H1 (cell line): ENCODE results near the gene ARHGAP6. TPM values are rescaled to one million over a fixed set of nuclear protein-coding genes. Genes with fewer than 3 reads are reported as not detected.

ENCODE experiments used
- CTCF ChIA-PET: fragments of 300-600 bp; sonication (Branson Sonifier 250); formaldehyde crosslinking; loops from one replicate; lab custom pipeline; 2021; ENCODE audit not compliant: partially characterized antibody; lab: Charles Lee
- POLR2A ChIA-PET: fragments of 300-600 bp; sonication (Branson Sonifier 250); formaldehyde crosslinking; loops from one replicate; lab custom pipeline; 2021; ENCODE audit warnings: inconsistent platforms; ENCODE audit not compliant: partially characterized antibody; lab: Charles Lee
- DNase-seq, 2 experiments: peaks; one replicate each; pipeline versions ENCODE4 v3.0.0 to v3.0.0-alpha.2; 2010 to 2022; ENCODE audit warnings: low spot score in 2 of 2, low read depth in 1 of 2, mixed read lengths in 1 of 2
- FAIRE-seq: peaks from 2 replicates; lab custom pipeline; 2011; peaks lifted over from hg19 to GRCh38; lab: Jason Lieb, UNC
- H2AFZ ChIP-seq: 2 replicates; pipeline ENCODE4 v1.8.1; 2012; ENCODE audit warnings: low read length, inconsistent platforms
- H2AK5ac ChIP-seq: 2 replicates; pipeline ENCODE4 v1.6.1; 2013; ENCODE audit warnings: low read depth, low read length
- H2BK120ac ChIP-seq: replicated peaks from 2 replicates; pipeline ENCODE3; 2013; ENCODE audit warnings: low read depth, low read length, inconsistent platforms
- H2BK12ac ChIP-seq: 2 replicates; pipeline ENCODE4 v1.6.1; 2013; ENCODE audit warnings: low read depth, low read length
- H2BK15ac ChIP-seq: 2 replicates; pipeline ENCODE4 v1.6.1; 2013; ENCODE audit warnings: low read length
- H2BK20ac ChIP-seq: 2 replicates; pipeline ENCODE4 v1.6.1; 2013; ENCODE audit warnings: low read length
- H2BK5ac ChIP-seq: 2 replicates; pipeline ENCODE4 v1.6.1; 2013; ENCODE audit warnings: low read depth, low read length
- H3K14ac ChIP-seq: 2 replicates; pipeline ENCODE4 v1.6.1; 2013; ENCODE audit warnings: inconsistent platforms; ENCODE audit not compliant: insufficient read length
- H3K18ac ChIP-seq: 2 replicates; pipeline ENCODE4 v1.6.1; 2013; ENCODE audit warnings: low read length; ENCODE audit errors: extremely low read depth
- H3K23ac ChIP-seq: 2 replicates; pipeline ENCODE4 v1.6.1; 2013; ENCODE audit warnings: inconsistent platforms; ENCODE audit not compliant: insufficient read length
- H3K23me2 ChIP-seq: 2 replicates; pipeline ENCODE4 v1.6.1; 2013; ENCODE audit warnings: low read depth, low read length
- H3K27ac ChIP-seq: 2 replicates; pipeline ENCODE4 v1.6.1; 2011; ENCODE audit warnings: low read depth, low read length, inconsistent platforms
- H3K27me3 ChIP-seq, 4 experiments: replicated peaks in 1 of 4; 1 replicate in 1 of 4; 2 replicates in 3 of 4; pipeline versions ENCODE4 v1.6.1 to v1.8.1; 2011 to 2013; ENCODE audit warnings: low read length in 3 of 4, mild to moderate bottlenecking in 3 of 4, inconsistent platforms in 2 of 4, mixed read lengths in 2 of 4, moderate library complexity in 1 of 4; ENCODE audit not compliant: control insufficient read depth in 3 of 4, insufficient read depth in 3 of 4; ENCODE audit errors: extremely low read depth in 1 of 4
- H3K36me3 ChIP-seq, 4 experiments: 2 replicates each; pipeline versions ENCODE4 v1.6.1 to v1.8.1; 2011 to 2013; ENCODE audit warnings: mild to moderate bottlenecking in 4 of 4, low read length in 3 of 4, moderate library complexity in 2 of 4, control low read depth in 1 of 4, inconsistent platforms in 1 of 4; ENCODE audit not compliant: insufficient read depth in 4 of 4, control insufficient read depth in 2 of 4
- H3K4ac ChIP-seq: replicated peaks from 2 replicates; pipeline ENCODE3; 2013; ENCODE audit warnings: low read length, low read depth, mixed read lengths, inconsistent platforms; ENCODE audit not compliant: insufficient read length
- H3K4me1 ChIP-seq, 4 experiments: replicated peaks in 1 of 4; 1 replicate in 1 of 4; 2 replicates in 3 of 4; pipeline versions ENCODE4 v1.6.1 to v1.8.1; 2011 to 2013; ENCODE audit warnings: low read length in 3 of 4, inconsistent platforms in 2 of 4, mixed read lengths in 1 of 4; ENCODE audit not compliant: insufficient read depth in 4 of 4, control insufficient read depth in 3 of 4
- H3K4me2 ChIP-seq, 2 experiments: 2 replicates each; pipeline versions ENCODE4 v1.6.1 to v1.8.1; 2011 to 2013; ENCODE audit warnings: low read depth in 2 of 2, low read length in 2 of 2, control low read depth in 1 of 2, inconsistent platforms in 1 of 2, mild to moderate bottlenecking in 1 of 2; ENCODE audit not compliant: insufficient read depth in 1 of 2
- H3K4me3 ChIP-seq, 4 experiments: fragments of 200-600, 300-600 bp in 1 of 4; sonication (generic), shearing (Covaris generic), sonication (Bioruptor Twin) in 1 of 4; 2 replicates each; pipeline versions ENCODE4 v1.5.1 to v1.8.1; 2011 to 2016; ENCODE audit warnings: low read length in 4 of 4, low read depth in 3 of 4, control low read depth in 2 of 4, inconsistent platforms in 2 of 4, mild to moderate bottlenecking in 2 of 4, mixed read lengths in 1 of 4, moderate library complexity in 1 of 4; ENCODE audit not compliant: insufficient read depth in 2 of 4; ENCODE audit errors: extremely low read depth in 1 of 4
- H3K56ac ChIP-seq: replicated peaks from 2 replicates; pipeline ENCODE3; 2013; ENCODE audit warnings: low read depth, mild to moderate bottlenecking, mixed read lengths, low read length, inconsistent platforms; ENCODE audit not compliant: insufficient read length
- H3K79me1 ChIP-seq: 2 replicates; pipeline ENCODE4 v1.6.1; 2013; ENCODE audit warnings: low read depth, low read length, control low read depth
- H3K79me2 ChIP-seq, 2 experiments: 2 replicates each; pipeline versions ENCODE4 v1.6.1 to v1.8.1; 2012 to 2013; ENCODE audit warnings: low read length in 2 of 2, mild to moderate bottlenecking in 2 of 2, inconsistent platforms in 1 of 2; ENCODE audit not compliant: insufficient read depth in 2 of 2, control insufficient read depth in 1 of 2
- H3K9ac ChIP-seq, 4 experiments: replicated peaks in 1 of 4; 1 replicate in 1 of 4; 2 replicates in 3 of 4; pipeline versions ENCODE4 v1.6.1 to v1.8.1; 2011 to 2013; ENCODE audit warnings: low read depth in 3 of 4, low read length in 3 of 4, control low read depth in 2 of 4, mild to moderate bottlenecking in 2 of 4, moderate library complexity in 2 of 4, inconsistent platforms in 1 of 4; ENCODE audit errors: extremely low read depth in 1 of 4
- H3K9me3 ChIP-seq, 2 experiments: 2 replicates each; pipeline versions ENCODE4 v1.6.1 to v1.8.1; 2012 to 2013; ENCODE audit warnings: mild to moderate bottlenecking in 2 of 2, moderate library complexity in 2 of 2, control low read depth in 1 of 2, inconsistent platforms in 1 of 2, low read depth in 1 of 2, low read length in 1 of 2, mixed read lengths in 1 of 2; ENCODE audit not compliant: insufficient read depth in 2 of 2
- H4K20me1 ChIP-seq, 2 experiments: replicated peaks in 1 of 2; 2 replicates each; pipeline versions ENCODE3 to v1.8.1; 2011 to 2013; ENCODE audit warnings: inconsistent platforms in 2 of 2, low read length in 2 of 2, mild to moderate bottlenecking in 1 of 2; ENCODE audit not compliant: insufficient read depth in 2 of 2, control insufficient read depth in 1 of 2
- H4K5ac ChIP-seq: 2 replicates; pipeline ENCODE4 v1.6.1; 2013; ENCODE audit warnings: low read length, low read depth, mixed read lengths, inconsistent platforms; ENCODE audit not compliant: insufficient read length
- H4K8ac ChIP-seq: 2 replicates; pipeline ENCODE4 v1.8.0; 2013; ENCODE audit warnings: mild to moderate bottlenecking, moderate library complexity, low read length, inconsistent platforms; ENCODE audit not compliant: insufficient read depth; ENCODE audit errors: extremely low read depth
- H4K91ac ChIP-seq: replicated peaks from 2 replicates; pipeline ENCODE3; 2013; ENCODE audit warnings: low read length, mixed read lengths, inconsistent platforms; ENCODE audit not compliant: insufficient read length
- ATF2 ChIP-seq: IDR thresholded peaks from 2 replicates; pipeline ENCODE4 v1.6.1; 2012; ENCODE audit warnings: low read length, inconsistent platforms
- CBX5 ChIP-seq: fragments of 300-800, 300-1000 bp; sonication (generic); IDR thresholded peaks from 2 replicates; pipeline ENCODE4 v1.7.1; 2016; ENCODE audit warnings: antibody characterized with exemption, low read length, low read depth
- CEBPB ChIP-seq: IDR thresholded peaks from 2 replicates; pipeline ENCODE4 v1.6.1; 2012; ENCODE audit warnings: low read depth, low read length
- CHD2 ChIP-seq: IDR thresholded peaks from 2 replicates; pipeline ENCODE4 v1.6.1; 2012; ENCODE audit warnings: low read length, improper control_type of control experiment
- JUN ChIP-seq: IDR thresholded peaks from 2 replicates; pipeline ENCODE4 v1.6.1; 2011; ENCODE audit warnings: low read depth, mild to moderate bottlenecking, improper control_type of control experiment, low read length
- JUND ChIP-seq: IDR thresholded peaks from 2 replicates; pipeline ENCODE4 v1.6.1; 2011; ENCODE audit warnings: mild to moderate bottlenecking, improper control_type of control experiment, low read length
- KDM4A ChIP-seq: IDR thresholded peaks from one replicate; pipeline ENCODE4 v1.7.1; 2012; ENCODE audit warnings: low read depth, mild to moderate bottlenecking, moderate library complexity, low read length, inconsistent platforms; ENCODE audit not compliant: severe bottlenecking
- MAFK ChIP-seq: IDR thresholded peaks from 2 replicates; pipeline ENCODE4 v1.6.1; 2012; ENCODE audit warnings: low read depth, mild to moderate bottlenecking, improper control_type of control experiment, low read length
- NRF1 ChIP-seq: IDR thresholded peaks from 2 replicates; pipeline ENCODE4 v1.6.1; 2011; ENCODE audit warnings: mild to moderate bottlenecking, low read depth, low read length, improper control_type of control experiment
- RAD21 ChIP-seq, 2 experiments: IDR thresholded peaks in 1 of 2; conservative IDR thresholded peaks in 1 of 2; 2 replicates each; pipeline ENCODE4 v1.6.1; 2011; ENCODE audit warnings: low read depth in 2 of 2, low read length in 2 of 2, improper control_type of control experiment in 1 of 2, inconsistent platforms in 1 of 2, mild to moderate bottlenecking in 1 of 2, moderate library complexity in 1 of 2
- RXRA ChIP-seq: IDR thresholded peaks from 2 replicates; pipeline ENCODE4 v1.6.1; 2011; ENCODE audit warnings: low read depth, mild to moderate bottlenecking, low read length, moderate library complexity; ENCODE audit not compliant: insufficient read depth
- SP2 ChIP-seq: IDR thresholded peaks from 2 replicates; pipeline ENCODE4 v1.6.1; 2012; ENCODE audit warnings: mild to moderate bottlenecking, low read length, inconsistent platforms
- TAF7 ChIP-seq: optimal IDR thresholded peaks from 2 replicates; pipeline ENCODE3; 2011; ENCODE audit warnings: low read depth, mild to moderate bottlenecking, inconsistent platforms, low read length, moderate library complexity, borderline replicate concordance
- YY1 ChIP-seq: IDR thresholded peaks from 2 replicates; pipeline ENCODE4 v1.6.1; 2011; ENCODE audit warnings: low read depth, mild to moderate bottlenecking, low read length
- WGBS, 2 experiments: shearing (Covaris generic) in 1 of 2; methylation state at CpG; one replicate each; pipeline versions ENCODE4 v1.1.6 to v1.1.7; 2013 to 2015; ENCODE audit warnings: low lambda C conversion rate in 2 of 2, mixed read lengths in 2 of 2, inconsistent platforms in 1 of 2, low coverage in 1 of 2, missing lambda C conversion rate in 1 of 2; ENCODE audit not compliant: insufficient replicate concordance in 2 of 2, insufficient coverage in 1 of 2, insufficient read length in 1 of 2; ENCODE audit errors: extremely low coverage in 1 of 2, missing lambda C conversion rate in 1 of 2; 5-methylcytosine and 5-hydroxymethylcytosine counted together
- polyA plus RNA-seq, 7 experiments: library from polyadenylated mRNA; depleted of rRNA in 3 of 7; stranded (reverse) in 5 of 7; unstranded in 2 of 7; fragments of >200 nt in 5 of 7; fragments of 200-250 nt in 2 of 7; gene quantifications; 1 replicate in 5 of 7; 2 replicates in 1 of 7; 4 replicates in 1 of 7; pipeline versions ENCODE4 v1.2.1 to v1.2.3, GENCODE V29; 2011 to 2013; ENCODE audit warnings: missing spikeins in 2 of 7, mixed read lengths in 2 of 7
- total RNA-seq: library from RNA; stranded (reverse); fragmentation: NEBNext Ultra II Directional; extraction: Animal tissue kit (Norgen Biotek cat#: 25700); gene quantifications from 2 replicates; pipeline ENCODE4 v1.2.1, GENCODE V29; 2021

Gene ARHGAP6
- total and polyA plus RNA-seq, 2 of the 8 experiments (the other 6 are each of a cell fraction or from before 2014, with no cell fraction given), result 0.35 to 0.82 TPM

DNA sequence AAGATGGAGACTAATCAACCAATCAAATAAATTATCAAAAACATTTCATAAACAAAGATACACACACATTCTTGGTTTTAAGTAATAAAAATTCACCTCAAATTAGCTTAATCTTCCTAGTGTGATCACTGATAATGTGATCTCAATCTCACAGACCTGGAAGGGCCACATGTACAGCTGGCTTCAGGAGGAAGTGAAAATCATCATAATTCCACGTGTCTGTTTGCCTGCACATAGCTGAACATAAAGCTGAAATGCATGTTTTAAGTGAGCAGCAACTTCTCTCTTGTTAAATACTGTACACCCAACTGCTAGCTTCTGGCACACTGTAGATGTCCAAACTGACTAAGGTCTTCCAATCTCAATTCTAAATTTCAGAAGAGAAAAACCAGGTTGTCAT lies 53.8 kb downstream of the ARHGAP6 start:
- H2BK5ac ChIP-seq, result no peak overlapping the region
- H3K36me3 ChIP-seq, result no peaks in the 10 kb centered on the region
- no peak overlapping the region for H3K4me2 ChIP-seq
- H3K4me1 ChIP-seq, result no peaks in the 10 kb centered on the region
- H3K27me3 ChIP-seq, result no peaks in the 10 kb centered on the region
- no peak overlapping the region for H2BK20ac ChIP-seq
- no peak overlapping the region for H4K8ac ChIP-seq
- H3K4me3 ChIP-seq, result no peak overlapping the region
- 78% methylated on average over 1 of the region's 1 CpG; no CpG with 5 or more reads in 1 of the 2 experiments for WGBS, 2 experiments
- H2AFZ ChIP-seq, result no peak overlapping the region
- no peaks in the 10 kb centered on the region for H3K23me2 ChIP-seq
- H2BK12ac ChIP-seq, result no peak overlapping the region
- H3K9ac ChIP-seq, result no peak overlapping the region
- no peak overlapping the region for H4K5ac ChIP-seq
- no peak overlapping the region for H3K27ac ChIP-seq
- no peak overlapping the region for H3K4ac ChIP-seq
- H3K18ac ChIP-seq, result no peak overlapping the region
- no peaks in the 10 kb centered on the region for H4K20me1 ChIP-seq
- H2BK15ac ChIP-seq, result no peak overlapping the region
- no peak overlapping the region for H2AK5ac ChIP-seq
- no peak overlapping the region for H2BK120ac ChIP-seq
- no peaks in the 10 kb centered on the region for H3K9me3 ChIP-seq
- H3K56ac ChIP-seq, result no peak overlapping the region
- FAIRE-seq (no peak), DNase-seq (no peak)
- H4K91ac ChIP-seq, result no peak overlapping the region
- no peak overlapping the region for H3K23ac ChIP-seq
- POLR2A ChIA-PET, result no interaction called here
- no peak overlapping the region for H3K14ac ChIP-seq
- H3K79me2 ChIP-seq, result no peaks in the 10 kb centered on the region
- CTCF ChIA-PET, result no interaction called here
- no peaks in the 10 kb centered on the region for H3K79me1 ChIP-seq
- TF ChIP-seq KDM4A (no peak), TAF7 (no peak), CEBPB (no peak), YY1 (no peak), MAFK (no peak), CBX5 (no peak), CHD2 (no peak), SP2 (no peak), NRF1 (no peak), RAD21 (IDR thresholded peaks at IDR 0.05 in 1 of 2, conservative IDR thresholded peaks at IDR 0.05 in 1 of 2; ENCODE audit: low read depth in 2 of 2, low read length in 2 of 2) (no peak), JUN (no peak), JUND (no peak), RXRA (no peak), ATF2 (no peak)
